ENCODE results near the gene IZUMO2. TPM values are rescaled to one million over a fixed set of nuclear protein-coding genes. Genes with fewer than 3 reads are reported as not detected.

The IZUMO2 gene
- total and polyA plus RNA-seq, 9 of the 15 experiments (the other 6 are each of a cell fraction or from before 2014, with no cell fraction given): not detected

GRCh38 chr19:50205681-50206138 is 42.6 kb upstream of the IZUMO2 start:
- DNase-seq (ENCODE audit: extremely low read depth in 1 of 4, low spot score in 3 of 4): no peak
- BruUV-seq (replicated peaks): no TSS peak
- ChIA-PET CTCF (ENCODE audit: low intra/inter-chr PET ratio) (no interaction called here), POLR2A (no interaction called here)
- Histone ChIP-seq H3K27ac (ENCODE audit: extremely low read depth, low read depth, low read length) (no peak overlapping the region), H4K20me1 (replicated peaks; ENCODE audit: control insufficient read depth, insufficient read depth, low read length) (no peaks in the 10 kb centered on the region; the same call in 1 of the 2 replicates), H3K9ac (ENCODE audit: insufficient read depth in 1 of 2, low read depth in 2 of 2, low read length in 2 of 2) (no peak overlapping the region), H3K9me1 (ENCODE audit: control insufficient read depth, insufficient read depth, low read length) (no peaks in the 10 kb centered on the region), H3K9me3 (replicated peaks; ENCODE audit: control insufficient read depth, insufficient read depth, low read depth, low read length) (no peaks in the 10 kb centered on the region), H3K4me3 (no peak overlapping the region), H3K79me2 (ENCODE audit: control insufficient read depth, insufficient read depth, low read length) (no peaks in the 10 kb centered on the region), H3K4me1 (replicated peaks in 1 of 2; ENCODE audit: control insufficient read depth in 2 of 2, insufficient read depth in 2 of 2, low read length in 2 of 2) (peaks cover 0 to 24% of the 10 kb centered on the region in 2 experiments; a peak in 2 of 5 replicates), H3K36me3 (ENCODE audit: control insufficient read depth, insufficient read depth, low read length) (no peaks in the 10 kb centered on the region), H3K4me2 (ENCODE audit: insufficient read depth, low read length) (no peak overlapping the region), H3K27me3 (ENCODE audit: control insufficient read depth in 2 of 2, insufficient read depth in 2 of 2, low read length in 2 of 2) (peaks cover 4 to 7% of the 10 kb centered on the region in 2 experiments; a peak in 1 of 5 replicates), H2AFZ (ENCODE audit: low read depth, low read length) (no peak overlapping the region)
- 16% methylated on average over 12 of the region's 12 CpGs for WGBS (ENCODE audit: insufficient coverage, low coverage, missing lambda C conversion rate)
- in situ Hi-C loops (cut with MboI) (no loop called here), intact Hi-C loops (cut with micrococcal nuclease) (no loop called here)
- FAIRE-seq: no peak
- no peak for ATAC-seq
- TF ChIP-seq U2AF2 (optimal IDR thresholded peaks at IDR 0.05; ENCODE audit: low read depth, low read length) (no peak), POLR2AphosphoS5 (IDR thresholded peaks at IDR 0.05; ENCODE audit: control insufficient read depth, insufficient read depth, low read depth, low read length) (no peak), FOXM1 (IDR thresholded peaks at IDR 0.05; ENCODE audit: low read depth) (no peak), FOXM1 (CRISPR knock-in tag; IDR thresholded peaks at IDR 0.05; ENCODE audit: low read depth) (no peak), ZNF407 (IDR thresholded peaks at IDR 0.05; ENCODE audit: low read depth) (no peak), HSF4 (CRISPR knock-in tag; IDR thresholded peaks at IDR 0.05; ENCODE audit: borderline replicate concordance) (no peak), DIDO1 (tag; IDR thresholded peaks at IDR 0.05; ENCODE audit: low read depth) (no peak), ZNF133 (CRISPR knock-in tag; IDR thresholded peaks at IDR 0.05) (no peak), KLF6 (CRISPR knock-in tag; IDR thresholded peaks at IDR 0.05; ENCODE audit: borderline replicate concordance) (no peak), MBD2 (IDR thresholded peaks at IDR 0.05; ENCODE audit: borderline replicate concordance, low read depth) (no peak), NBN (IDR thresholded peaks at IDR 0.05; ENCODE audit: low read depth) (no peak), BCLAF1 (IDR thresholded peaks at IDR 0.05; ENCODE audit: borderline replicate concordance in 1 of 2, control insufficient read depth in 1 of 2, low read depth in 2 of 2, low read length in 1 of 2) (no peak)
